Subcutaneous adipose tissue (tissue), 4 donors: ENCODE data around the gene GRIA4. TPM values are rescaled to one million over a fixed set of nuclear protein-coding genes. Genes with fewer than 3 reads are reported as not detected.

ENCODE experiments used
- total RNA-seq, 4 donors: library from RNA; depleted of rRNA; stranded (reverse); fragments of >200 nt; gene quantifications; one replicate each; pipeline ENCODE4 v1.1.0, GENCODE V29; 2016
- TF ChIP-seq, protein P1 (sequence below): fragments of 450-650 bp; IDR thresholded peaks from one replicate; pipeline ENCODE4 v1.5.1; 2016; ENCODE audit warnings: low read depth, mild to moderate bottlenecking, control low read depth, antibody characterized with exemption, moderate library complexity

GRIA4 gene
- total RNA-seq, 4 donors from 2014 or later = not detected

DNA sequence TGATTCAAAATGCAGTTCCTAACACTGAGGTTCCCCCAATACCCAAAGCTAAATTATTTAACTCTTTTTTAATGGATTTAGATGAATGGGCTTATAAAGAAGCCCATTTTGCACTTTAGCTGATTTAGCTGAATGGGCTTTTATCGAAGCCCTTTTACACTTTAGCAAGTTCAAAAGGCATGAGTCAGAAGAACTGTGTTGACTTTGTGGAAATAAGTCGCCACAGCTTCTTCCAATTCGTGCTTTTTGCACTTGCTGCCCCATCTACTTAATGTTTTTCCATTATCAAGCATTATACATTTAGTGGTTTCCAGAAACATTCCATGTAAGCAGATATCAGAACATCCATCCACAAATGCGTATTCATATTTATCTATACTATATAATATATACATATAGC lies 20.5 kb upstream of the GRIA4 start:
- TF ChIP-seq, protein P1, sequence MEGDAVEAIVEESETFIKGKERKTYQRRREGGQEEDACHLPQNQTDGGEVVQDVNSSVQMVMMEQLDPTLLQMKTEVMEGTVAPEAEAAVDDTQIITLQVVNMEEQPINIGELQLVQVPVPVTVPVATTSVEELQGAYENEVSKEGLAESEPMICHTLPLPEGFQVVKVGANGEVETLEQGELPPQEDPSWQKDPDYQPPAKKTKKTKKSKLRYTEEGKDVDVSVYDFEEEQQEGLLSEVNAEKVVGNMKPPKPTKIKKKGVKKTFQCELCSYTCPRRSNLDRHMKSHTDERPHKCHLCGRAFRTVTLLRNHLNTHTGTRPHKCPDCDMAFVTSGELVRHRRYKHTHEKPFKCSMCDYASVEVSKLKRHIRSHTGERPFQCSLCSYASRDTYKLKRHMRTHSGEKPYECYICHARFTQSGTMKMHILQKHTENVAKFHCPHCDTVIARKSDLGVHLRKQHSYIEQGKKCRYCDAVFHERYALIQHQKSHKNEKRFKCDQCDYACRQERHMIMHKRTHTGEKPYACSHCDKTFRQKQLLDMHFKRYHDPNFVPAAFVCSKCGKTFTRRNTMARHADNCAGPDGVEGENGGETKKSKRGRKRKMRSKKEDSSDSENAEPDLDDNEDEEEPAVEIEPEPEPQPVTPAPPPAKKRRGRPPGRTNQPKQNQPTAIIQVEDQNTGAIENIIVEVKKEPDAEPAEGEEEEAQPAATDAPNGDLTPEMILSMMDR = no peak

DNA sequence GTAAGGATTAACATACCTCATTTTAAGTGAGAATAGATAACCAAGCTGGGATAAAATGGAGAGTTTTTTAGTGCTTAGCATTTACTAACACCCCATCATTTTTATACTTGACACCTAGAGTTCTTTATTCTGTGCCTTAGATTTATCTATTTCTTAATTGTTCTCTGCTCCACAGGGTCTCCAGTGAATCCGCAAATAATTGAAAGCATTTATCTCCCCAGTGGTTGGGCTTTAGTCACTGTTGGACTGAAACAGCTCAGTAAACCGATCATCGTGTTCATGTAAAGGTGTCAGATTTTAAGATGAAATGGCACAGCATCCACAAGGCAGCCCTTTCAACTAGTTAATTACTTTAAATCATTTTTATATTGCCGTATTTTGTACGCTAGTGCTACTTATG lies 17.8 kb upstream of the GRIA4 start:
- TF ChIP-seq, protein P1 = no peak

DNA sequence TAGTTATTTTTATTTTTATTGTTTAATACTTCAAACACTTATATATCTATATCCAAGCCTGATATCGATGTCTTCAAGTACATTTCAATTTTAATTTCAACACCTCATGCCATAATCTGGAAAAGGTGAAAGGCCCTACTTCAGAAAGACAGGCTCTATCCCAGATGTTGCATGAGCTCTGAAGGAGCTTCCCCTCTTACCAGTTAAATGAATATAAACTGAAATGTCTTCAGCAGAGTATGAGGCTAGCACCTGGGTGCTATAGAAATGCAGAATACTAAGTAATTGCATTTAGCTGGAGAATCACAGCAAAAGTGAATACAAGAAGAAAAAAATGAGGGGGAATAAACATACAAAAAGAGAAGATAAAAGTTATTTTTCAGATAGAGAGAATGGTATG lies 11.5 kb upstream of the GRIA4 start:
- TF ChIP-seq, protein P1 = no peak

DNA sequence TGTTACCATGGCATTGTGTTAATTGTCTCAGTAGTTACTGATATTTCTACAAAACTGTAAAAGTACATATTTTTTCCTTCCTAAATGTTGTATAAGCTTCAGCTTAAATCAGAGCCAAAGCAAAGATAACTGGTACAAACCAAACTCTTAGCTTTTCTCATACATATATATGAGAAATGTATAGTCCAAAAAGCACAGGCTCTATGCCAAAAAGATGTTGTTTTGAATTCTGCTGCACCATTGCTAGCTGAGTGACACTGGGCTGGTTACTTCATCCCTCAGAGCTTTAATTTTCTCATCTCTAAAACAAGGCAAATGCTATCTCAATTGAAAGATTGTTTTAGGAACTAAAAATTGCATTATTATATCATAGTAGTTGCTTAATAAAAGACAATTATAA lies 6.7 kb upstream of the GRIA4 start:
- TF ChIP-seq, protein P1 = no peak

DNA sequence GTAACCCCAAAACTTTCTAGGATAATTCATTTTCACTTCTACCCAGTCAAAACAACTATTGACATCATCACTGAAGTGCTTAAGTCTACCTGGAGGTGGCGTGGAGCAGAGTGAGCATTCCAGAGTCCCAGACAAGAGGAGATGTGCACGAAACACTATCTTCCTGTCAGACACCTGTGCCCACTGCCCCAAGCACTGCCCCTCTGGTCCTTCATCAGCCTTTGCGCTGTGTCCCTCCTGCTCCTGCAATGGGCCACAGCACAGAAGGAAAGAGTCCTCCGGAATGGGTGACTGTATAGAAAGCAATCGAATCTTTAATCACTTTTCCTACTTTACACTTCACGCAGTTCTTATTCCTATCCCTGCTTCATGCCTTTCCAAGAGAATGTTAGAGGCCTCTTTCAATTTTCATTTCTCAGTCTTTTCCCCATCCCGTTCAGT lies 512 bp upstream of the GRIA4 start:
- TF ChIP-seq, protein P1 = no peak

DNA sequence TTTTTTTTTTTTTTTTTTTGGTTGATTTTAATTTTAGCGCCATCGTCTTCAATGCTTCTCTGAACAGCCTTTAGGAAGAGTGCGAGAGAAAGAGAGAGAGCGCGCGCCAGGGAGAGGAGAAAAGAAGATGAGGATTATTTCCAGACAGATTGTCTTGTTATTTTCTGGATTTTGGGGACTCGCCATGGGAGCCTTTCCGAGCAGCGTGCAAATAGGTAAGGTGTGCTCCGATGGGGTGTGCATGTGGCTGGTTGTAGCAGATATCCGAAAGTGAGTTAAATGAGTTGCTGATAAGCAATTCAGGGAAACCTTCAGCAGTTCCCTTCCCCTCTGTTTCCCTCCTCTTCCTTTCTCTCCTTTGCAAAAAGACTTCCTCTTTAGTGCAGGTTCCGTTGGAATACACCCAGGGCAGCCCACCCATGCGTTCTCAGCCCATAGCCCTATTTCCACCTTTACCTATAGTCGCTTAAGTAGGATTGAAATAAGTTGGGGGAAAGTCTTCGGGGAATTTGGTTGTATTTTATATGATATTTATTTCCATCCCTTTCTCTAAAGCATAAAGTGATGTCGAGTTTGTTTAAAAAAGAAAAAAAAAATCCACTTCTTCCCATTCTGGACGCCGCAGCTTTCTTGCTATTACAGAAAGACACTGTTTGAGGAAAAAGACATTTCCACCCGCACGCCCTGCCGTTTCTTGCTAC lies 1.1 kb downstream of the GRIA4 start:
- TF ChIP-seq, protein P1 = no peak

DNA sequence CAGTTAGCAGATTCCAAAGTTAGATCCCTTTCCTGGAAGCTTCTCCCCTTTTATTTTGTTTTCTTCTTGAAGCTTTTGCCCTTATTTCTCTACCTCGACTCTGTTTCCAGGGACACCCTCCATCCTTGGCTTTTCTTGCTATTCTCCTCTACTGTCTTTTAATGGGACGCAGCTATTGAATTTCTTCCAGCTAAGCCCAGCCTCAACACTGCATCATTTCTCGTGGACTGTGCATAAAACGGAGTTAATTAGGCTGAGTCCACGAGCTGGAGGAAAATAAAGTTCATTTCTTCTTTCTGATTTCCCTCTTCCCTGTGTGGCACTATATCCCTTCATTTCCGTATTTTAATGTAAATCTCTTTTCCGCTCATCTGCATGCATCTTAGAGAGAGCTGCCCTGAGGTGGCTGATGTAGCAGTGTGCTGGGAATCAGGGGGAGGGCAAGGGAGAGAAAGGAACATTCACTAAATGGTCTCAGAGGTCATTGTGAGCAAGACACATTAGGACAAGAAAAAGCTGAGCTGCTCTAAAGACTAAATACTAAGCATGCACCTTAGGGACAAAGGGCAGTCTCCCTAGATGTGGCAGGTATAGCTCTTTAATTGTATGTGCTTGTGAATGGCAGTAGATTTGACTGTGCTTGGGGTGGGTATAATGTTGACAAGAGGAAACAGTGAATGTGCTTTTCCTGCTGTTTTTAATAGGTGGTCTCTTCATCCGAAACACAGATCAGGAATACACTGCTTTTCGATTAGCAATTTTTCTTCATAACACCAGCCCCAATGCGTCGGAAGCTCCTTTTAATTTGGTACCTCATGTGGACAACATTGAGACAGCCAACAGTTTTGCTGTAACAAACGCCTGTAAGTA lies 1.9 kb downstream of the GRIA4 start:
- TF ChIP-seq, protein P1 = no peak
